Measurements from ENCODE around the gene PSMB11. TPM values are rescaled to one million over a fixed set of nuclear protein-coding genes. Genes with fewer than 3 reads are reported as not detected.

The PSMB11 gene
- total RNA-seq, 1 experiment from 2014 or later = not detected

DNA sequence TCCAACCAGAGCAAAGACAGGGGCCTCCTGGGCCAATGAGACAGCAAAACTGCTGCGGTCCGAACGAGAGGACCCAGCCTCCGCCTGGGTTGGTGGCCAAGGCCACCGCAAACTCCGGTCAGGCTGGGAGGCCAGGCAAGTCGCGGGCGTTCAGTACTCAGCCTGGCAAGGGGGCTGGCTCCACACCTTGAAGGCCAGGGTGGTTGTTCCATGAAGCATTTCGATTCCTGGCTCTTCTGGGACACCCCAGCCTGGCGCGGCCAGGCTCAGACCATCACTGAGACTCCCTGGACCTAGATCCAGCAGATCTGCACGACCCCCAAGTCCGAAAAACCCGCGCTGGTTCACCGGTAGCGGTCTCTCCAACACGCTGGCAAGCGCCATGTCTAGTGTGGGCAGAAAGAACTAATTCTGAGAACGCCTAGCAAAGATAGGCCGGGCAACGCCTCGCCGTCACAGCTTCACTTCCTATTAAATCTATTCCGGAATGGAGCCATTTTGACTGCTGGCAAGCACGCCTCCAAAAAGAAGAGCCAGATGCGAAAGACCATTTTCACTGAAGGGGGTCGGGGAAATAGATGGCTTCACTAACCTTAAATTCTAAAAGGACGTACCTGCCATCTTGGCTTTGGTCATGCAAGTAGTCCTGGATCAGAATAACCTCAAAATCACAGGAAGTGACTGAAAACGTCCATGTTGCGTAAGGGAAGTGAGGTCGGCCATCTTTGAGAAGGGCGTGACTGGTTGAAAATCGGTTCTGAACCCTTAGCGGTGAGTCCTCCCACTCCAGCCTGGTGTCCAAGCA, 7.3 kb upstream of the PSMB11 start, which contains the start of gene PSMB5:
TSS of gene PSMB5 (minus strand) at position 403 of the 805 bp plus-strand sequence. CDS start at position 384, 19 bp downstream.
- in situ Hi-C loops (cut with HindIII; ENCODE audit: low sequenced_read_pairs) = no loop called here
- DNase-seq (ENCODE audit: low spot score) = peak; percentile 98

DNA sequence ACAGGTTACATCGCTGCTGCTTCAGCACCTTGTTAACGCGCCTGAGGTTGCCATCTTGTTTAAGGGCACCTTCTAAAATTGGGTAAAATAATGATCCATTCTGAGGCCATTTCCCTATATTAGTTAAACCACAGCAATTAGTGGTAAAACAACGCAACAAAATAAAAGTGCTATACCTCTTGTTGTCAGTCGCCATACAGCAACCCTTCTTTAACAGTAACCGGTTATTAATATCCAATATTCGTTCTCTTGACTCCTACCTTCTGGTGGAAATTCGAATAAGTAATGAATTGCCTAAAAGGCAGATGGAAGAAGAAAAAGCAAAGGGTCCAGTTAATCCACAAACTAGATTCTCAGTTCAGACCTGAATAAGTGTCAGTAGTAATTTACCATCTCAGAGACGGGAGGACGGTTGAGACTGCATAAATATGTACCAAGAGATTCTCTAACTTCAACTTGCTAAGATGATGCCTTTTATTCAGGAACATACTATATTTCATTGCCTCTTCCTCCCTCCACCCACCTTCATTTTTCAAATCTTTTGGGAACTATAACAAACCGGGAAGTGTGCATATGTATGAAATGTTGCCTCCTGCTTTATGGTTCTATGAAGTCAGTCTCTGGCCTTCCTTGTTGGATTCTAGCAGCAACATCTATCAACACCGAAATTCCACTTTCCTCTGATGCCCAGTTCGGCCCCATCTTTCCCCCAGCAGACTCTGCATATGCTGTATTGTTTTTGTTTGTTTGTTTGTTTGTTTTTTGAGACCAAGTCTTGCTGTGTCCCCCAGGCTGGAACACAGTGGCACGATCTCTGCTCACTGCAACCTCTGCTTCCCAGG, 6.5 kb upstream of the PSMB11 start:
- in situ Hi-C loops (cut with HindIII; ENCODE audit: low sequenced_read_pairs) = no loop called here
- no peak for DNase-seq (ENCODE audit: low spot score)

DNA sequence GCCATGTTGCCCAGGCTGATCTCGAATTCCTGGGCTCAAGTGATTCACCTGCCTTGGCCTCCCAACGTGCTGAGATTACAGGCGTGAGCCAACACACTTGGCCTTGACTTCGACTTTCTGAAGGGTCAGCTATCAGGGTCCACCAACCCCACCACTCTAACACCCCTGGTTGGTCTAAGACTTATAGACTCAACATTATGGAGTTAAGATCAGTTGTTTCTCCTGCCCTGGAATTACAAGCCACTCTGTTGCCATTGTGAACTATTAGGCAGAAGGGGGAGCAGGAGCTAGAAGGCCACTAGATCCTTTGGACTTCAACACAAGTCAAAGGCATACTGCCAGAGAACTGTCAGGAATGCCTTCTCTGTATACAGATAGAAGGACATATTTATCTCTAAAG, 1.9 kb upstream of the PSMB11 start:
- in situ Hi-C loops (cut with HindIII; ENCODE audit: low sequenced_read_pairs) = no loop called here
- no peak for DNase-seq (ENCODE audit: low spot score)

DNA sequence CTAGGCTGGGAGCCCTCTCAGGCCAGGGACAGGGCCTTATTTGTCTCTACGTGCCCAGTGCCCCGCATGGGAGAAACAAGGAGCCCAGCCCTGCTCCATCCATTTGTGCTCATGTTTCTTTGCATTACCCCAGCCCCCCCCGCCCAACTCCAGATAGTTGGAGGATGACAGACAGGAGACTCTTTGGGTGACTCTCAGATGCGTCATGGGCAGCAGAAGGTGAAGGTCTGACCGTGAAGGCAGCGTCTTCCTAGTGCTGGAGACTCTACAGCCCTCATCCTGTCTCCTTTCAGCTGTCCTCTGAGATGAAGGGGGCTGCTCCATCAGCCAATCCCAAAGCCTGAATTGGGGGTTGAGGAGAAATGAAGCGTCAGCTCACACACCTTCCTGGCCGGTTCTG, 283 bp upstream of the PSMB11 start:
- in situ Hi-C loops (cut with HindIII; ENCODE audit: low sequenced_read_pairs) = no loop called here
- DNase-seq (ENCODE audit: low spot score) = no peak

DNA sequence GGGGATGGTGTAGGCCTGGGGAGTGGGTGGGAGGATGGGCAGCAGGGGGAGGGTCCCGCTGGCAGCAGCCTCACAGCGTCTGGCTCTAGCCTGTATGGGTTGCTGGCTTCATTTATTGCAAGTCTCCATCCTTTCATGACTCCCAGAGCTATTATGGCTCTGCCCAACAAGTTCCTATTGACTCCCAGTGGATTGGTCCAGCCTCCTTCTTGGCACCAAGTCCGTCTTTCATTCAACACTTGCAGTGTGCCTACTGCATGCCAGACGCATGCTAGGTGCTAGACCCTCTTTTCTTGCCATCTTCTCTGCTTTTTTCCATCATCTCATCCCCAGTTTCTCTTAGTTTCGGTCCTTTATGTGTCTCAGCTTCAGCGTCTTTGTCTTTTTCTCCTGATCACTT, 1.1 kb downstream of the PSMB11 start:
- in situ Hi-C loops (cut with HindIII; ENCODE audit: low sequenced_read_pairs) = no loop called here
- DNase-seq (ENCODE audit: low spot score) = no peak

DNA sequence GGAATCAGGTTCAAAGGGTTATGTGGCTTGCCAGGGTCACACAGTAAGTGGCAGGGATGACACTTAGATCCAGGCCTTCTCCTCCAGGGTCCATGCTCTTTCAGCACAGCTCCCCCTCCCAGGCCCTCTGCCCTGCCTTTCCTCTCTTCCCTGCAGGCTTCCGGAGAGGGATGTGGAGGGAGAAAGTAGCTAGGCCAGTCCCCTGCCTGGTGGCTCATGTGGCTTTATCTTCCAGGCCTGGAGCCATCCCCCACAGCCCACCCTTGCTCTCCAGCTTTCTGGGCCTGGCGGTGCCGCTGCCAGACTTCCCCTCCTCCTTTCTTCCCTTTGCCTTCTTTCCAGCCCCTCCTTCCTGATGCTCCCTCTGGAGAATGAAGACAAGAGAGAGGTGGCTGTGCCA, 1.7 kb downstream of the PSMB11 start:
- no peak for DNase-seq (ENCODE audit: low spot score)
- in situ Hi-C loops (cut with HindIII; ENCODE audit: low sequenced_read_pairs) = no loop called here

DNA sequence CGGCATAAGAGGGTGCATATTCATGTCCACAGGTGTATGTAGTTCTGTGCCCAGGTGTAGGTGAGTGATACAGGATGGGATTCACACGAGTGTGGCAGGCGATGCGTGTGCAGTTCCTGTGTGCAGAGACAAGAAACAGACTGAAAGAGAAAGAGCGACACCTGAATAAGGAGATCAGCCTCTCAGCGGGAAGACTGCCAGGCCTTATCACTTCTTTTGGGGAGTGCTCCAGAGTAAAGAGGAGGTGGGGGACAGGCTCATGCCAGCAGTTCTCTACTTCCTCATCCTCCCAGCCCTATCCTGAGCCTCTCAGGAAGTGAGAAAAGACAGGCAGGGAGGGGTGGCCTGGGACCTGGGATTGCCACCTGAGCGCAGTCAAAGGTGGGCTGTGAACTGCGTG, 2.8 kb downstream of the PSMB11 start:
- in situ Hi-C loops (cut with HindIII; ENCODE audit: low sequenced_read_pairs) = no loop called here
- DNase-seq (ENCODE audit: low spot score) = no peak

DNA sequence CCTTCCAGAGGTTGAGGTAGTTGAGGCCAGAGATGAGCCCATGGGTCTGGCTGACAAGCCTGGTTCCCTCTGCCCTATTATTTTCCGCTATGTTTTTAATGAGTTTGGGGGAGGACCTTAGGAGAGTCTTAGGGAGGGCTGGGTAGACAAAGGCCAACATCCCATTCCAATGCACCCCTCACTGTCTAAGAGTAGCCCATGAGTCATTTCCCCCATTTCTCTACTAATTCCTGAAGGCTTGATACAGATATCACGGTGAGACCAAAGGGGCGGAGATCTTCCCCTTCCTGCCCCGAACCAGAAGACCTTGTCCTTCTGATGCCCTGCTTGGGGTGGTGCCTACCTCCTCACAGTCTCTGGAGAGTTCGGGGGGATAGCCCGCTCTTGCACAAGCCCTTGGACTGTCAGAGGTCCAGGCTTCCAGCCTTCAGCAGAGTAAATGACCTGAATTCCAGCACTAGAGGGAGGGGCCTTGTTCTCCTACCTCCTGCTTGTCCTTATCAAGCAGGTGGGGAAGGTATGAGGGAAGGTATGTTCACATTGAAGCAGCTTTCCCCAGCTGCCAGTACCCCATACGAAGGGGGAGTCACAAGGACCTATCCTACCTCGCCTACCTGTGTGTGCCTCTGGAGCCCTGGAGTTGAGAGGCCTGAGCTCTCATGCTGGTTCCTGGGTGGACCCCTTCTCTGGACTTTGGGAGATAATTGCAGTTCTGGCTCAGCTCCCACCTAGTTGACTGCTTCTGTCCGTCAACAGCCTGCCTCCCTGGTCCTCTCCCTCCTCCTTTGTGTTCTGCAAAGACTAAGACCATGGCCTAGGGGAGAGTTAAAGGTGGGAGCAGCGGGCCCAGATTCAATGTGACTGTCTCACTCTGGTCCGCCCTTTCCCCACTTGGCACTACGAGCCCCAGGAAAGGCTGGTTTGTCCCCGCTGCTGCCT, 3.7 kb downstream of the PSMB11 start:
- DNase-seq (ENCODE audit: low spot score) = no peak
- in situ Hi-C loops (cut with HindIII; ENCODE audit: low sequenced_read_pairs) = no loop called here

DNA sequence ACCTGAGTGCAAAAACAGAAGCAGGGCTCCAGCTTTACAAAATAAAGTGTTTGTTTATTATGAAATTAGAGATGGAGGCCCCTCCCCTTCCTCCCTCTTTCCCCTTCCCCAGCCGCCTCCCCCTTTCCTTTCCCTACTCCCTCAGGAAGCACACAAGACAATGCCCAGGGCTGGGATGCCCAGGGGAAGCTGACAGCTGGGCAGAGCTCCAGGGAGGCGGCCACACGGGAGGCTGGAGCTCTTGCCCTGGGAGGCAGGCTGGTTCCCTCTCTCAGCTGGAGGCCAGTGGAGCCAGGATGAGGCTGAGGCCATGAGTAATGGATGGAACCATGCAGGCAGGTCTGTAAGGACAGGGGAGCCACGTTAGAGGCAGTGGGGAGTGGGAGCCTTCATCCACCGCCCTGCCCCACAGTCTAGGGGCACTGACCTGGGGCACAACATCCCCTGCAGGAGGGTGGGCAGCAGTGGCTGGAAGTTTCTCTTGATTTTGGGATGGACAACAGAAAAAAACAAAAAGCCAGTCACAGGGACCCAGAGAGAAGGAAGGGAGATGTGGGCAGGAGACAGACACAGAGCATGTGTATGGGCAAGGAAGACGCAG, 5.1 kb downstream of the PSMB11 start:
- DNase-seq (ENCODE audit: low spot score) = no peak
- in situ Hi-C loops (cut with HindIII; ENCODE audit: low sequenced_read_pairs) = no loop called here

DNA sequence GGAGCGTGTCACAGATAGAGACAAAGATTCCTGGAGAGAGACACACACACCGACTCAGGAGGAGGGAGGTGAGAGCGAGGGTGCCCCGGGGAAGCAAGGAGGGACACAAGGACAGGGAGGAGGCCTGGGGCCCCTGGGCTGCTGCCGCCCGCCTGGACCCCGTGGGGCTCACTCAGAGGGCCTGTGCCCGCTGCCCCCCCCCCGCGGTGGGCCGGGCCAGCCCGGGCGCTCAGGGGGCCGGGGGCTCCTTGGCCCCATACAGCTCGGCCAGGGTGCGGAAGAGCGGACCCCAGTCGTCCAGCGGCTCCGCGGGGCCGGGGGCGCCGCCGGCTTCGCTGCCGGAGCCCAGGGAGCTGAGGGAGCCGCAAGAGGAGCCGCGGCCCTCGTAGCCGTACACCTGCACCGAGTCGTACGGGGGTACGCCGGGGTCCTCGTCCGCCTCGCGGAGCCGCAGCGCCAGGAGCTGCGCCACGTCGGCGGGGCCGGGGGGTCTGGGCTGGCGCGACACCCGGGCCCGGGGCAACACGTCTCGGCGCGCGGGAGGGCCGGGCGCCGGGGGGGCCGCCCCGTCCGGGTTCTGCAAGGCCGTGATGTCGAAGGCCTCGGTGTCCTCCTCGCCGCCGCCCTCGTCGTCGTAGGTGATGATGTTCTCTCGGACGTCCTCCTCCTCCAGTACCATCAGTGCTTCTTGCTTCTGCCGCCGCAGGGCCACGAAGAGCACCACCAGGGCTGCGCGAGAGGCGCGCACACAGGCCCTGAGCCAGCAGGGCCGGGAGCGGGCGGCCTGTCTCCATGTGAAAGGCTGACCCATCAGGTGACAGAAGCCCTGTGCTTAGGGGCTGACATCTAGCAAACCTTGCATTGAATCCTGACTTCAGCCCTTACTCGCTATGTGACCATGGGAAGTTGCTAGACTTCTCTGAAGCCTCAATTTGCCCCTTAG, 6.0 kb downstream of the PSMB11 start:
- DNase-seq (ENCODE audit: low spot score) = no peak
- in situ Hi-C loops (cut with HindIII; ENCODE audit: low sequenced_read_pairs) = no loop called here

DNA sequence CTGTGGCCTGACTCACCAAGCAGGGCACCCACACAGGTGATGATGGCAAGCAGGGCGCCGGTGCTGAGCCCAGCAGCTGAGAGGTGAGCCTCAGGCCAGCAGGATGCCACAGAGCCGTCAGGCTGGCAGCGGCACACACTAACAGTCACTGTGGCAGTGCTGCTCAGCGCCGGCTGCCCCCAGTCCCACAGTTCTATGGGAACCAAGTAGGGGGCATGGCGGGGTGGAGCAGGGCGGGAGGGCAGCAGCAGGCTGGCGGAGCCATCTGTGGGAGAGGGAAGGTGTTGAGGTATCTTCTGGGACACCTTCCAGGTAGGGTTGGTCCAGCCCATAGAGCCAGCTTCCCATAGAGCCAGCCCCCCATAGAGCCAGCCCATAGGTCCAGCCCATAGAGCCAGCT, 7.0 kb downstream of the PSMB11 start:
- in situ Hi-C loops (cut with HindIII; ENCODE audit: low sequenced_read_pairs) = no loop called here
- DNase-seq (ENCODE audit: low spot score) = no peak

DNA sequence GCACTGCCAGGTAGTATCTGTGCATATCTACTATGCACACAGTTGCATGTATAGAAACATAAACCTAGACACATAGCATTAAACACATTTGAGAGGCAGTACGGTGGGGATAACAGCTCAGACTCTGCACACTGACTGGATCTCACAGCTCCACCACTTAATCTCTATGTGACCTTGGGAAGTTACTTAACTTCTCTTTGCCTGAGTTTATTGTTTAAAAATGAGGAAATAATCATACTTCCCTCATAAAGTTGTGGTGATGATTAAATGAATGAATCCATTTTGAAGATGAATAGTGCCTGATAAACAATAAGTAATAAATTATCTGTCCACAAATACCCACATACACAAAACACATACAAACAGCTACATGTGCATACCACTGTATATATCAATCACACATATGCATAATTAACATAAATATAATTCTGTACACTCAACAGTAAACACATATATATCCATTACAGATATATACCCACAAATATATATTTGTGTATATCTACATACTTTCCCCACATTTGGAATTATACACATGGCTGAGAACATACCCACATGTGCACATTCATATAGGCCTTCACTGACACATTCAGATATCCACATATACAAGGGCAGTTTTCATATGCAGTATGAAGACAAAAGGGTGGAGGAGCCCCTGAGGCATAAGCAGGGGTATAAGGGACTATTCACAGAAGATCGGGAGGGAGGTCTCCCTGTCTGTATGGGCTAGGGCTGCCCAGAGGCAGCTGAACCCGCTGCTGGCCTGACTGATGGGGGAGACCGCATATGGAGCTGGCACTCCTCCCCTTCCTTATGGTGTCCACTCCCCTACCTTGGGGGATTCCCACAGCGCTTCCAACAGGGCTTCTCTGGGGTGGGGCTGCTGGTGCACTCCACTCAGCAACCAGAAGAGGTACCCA, 9.4 kb downstream of the PSMB11 start:
- DNase-seq (ENCODE audit: low spot score) = no peak
- in situ Hi-C loops (cut with HindIII; ENCODE audit: low sequenced_read_pairs) = no loop called here

DNA sequence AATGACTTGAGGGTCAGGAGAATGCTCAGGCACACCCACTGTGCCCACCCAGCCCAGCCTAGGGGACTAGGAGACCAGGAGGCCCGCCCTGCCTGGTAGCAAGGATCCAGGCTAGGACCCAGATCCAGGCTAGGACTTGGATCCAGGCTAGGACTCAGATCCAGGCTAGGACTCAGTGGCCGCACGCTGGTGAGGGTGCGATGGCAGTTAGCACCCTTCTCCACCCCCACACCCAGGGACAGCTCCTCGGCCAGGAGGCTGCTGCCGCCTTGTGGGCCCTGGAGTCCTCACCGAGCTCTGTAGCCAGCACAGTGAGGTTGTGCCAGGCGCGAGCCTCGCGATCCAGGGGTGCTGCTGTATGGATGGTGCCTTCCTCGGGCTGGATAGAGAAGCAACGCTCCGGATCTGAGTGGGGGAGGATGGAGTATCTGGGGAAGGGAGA, 10.2 kb downstream of the PSMB11 start:
- in situ Hi-C loops (cut with HindIII; ENCODE audit: low sequenced_read_pairs) = no loop called here
- DNase-seq (ENCODE audit: low spot score) = no peak

DNA sequence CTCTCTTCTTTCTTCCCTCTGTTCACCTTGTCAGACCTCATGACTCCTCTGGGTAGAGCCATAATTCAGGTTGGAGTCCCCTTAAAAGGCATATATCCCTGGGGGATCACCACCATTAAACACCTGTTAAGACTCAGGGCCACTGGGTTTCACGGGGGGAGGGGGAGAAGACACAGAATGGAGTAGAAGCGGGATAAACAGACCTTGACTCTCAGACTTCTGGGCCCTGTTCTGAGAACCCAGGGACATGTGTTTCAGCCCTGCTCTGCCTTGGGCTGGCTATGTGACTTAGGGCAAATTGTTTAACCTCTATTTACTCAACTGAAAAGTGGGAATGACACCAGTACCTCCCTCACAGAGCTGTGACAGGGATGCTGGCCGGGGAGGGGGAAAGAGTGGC, 10.7 kb downstream of the PSMB11 start:
- in situ Hi-C loops (cut with HindIII; ENCODE audit: low sequenced_read_pairs) = no loop called here
- no peak for DNase-seq (ENCODE audit: low spot score)

DNA sequence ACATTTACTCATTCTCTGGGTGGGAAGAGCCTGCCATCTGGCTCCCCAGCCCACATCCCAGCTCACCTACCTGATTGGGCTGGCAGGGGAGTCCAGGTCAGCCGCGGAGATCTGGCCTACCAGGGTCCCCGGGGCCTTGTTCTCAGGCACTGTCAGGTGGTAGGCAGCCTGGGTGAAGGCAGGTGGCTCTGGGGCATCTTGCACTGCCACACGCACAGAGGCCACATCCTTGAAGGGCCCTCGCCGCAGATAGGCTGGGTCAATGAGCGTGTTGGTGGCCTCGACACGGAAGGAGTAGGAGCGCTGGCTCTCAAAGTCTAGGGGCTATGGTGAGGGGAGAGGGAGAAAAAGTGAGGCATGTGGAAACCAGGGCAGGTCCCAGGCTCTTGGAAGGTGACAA, 11.4 kb downstream of the PSMB11 start:
- in situ Hi-C loops (cut with HindIII; ENCODE audit: low sequenced_read_pairs) = no loop called here
- DNase-seq (ENCODE audit: low spot score) = no peak

DNA sequence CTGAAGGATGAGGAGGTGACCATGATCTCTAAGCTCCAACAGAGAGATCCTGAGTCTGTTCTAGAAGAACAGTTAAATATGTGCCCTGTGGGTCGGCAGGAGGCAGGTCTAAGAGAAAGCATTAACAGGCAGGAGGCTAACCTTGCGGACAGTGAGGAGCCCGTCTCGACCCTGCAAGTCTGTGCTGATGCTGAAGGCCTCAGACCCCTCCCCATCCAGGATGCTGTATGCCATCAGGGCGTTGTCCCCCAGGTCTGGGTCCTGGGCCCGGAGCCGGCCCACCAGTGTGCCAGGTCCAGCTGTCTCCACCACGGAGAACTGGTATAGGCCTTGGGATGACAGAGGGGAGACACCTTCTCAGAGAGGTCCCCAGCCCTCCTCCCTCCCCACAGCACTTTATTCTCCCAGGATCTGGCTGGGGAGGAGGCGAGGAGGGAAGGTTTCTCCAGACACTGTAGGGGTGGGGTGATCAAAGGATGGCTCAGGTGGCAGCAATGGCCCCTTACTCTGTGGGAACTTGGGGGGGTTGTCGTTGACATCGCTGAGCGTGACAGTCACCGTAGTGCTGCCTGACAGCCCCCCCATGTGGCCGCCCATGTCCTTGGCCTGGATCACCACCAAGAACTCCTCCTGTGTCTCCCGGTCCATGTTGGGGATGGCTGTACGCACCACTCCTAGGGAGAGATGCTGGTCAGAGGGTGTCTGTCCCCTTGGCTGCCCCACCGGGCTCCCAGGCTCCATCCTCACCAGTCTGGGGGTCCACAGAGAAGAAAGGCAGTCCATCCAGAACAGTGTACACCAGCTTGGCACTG, 12.2 kb downstream of the PSMB11 start:
- DNase-seq (ENCODE audit: low spot score) = no peak
- in situ Hi-C loops (cut with HindIII; ENCODE audit: low sequenced_read_pairs) = no loop called here

All from G401 (cell line).